ENCODE data around the gene PNLIP.
A peak's percentile ranks its signal among the peaks of the same experiment; 100 is the strongest.

The PNLIP gene

DNA sequence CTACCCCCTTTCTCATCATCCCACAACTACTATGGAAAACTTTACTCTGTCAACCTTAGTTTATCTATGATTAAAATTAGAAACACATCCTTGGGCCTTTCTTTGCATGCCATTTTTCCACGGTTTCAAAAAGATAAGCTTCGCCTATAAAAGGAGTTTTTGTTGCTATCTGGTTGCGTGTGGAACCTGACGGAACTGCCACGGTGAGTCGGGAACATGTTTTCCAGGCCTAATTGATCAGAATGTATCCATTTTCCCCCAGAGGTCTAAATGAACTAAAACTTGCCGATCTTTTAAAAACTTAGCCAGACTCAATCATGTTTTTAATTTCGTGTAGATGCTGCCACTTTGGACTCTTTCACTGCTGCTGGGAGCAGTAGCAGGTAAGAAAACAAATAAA, at the start of gene PNLIP:
PNLIP (plus strand) TSS at position 176 of the 400 bp plus-strand sequence; CDS start at position 338, 162 bp downstream.
- DNase-seq (ENCODE audit: low read depth in 2 of 2) = no peak

DNA sequence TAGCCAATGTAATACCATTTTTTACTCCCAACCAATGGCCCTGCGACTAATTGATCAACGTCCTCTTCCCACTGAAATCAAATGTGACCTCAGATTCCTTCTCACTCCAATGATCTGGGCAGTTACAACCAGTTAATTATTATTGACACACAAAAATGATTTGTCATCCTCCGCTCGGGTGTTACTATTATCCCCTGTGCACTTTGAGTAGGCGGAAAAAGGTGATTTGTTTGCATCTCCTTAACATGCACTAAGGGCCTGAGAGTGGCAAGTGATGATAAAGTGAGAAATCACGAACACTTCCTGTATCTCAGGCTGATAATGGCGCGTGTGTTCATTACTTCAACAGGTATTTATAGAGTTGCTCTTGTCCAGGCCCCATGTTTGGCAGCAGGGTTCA, 40.9 kb upstream of the PNLIP start:
- DNase-seq (ENCODE audit: low read depth in 2 of 2) = no peak

DNA sequence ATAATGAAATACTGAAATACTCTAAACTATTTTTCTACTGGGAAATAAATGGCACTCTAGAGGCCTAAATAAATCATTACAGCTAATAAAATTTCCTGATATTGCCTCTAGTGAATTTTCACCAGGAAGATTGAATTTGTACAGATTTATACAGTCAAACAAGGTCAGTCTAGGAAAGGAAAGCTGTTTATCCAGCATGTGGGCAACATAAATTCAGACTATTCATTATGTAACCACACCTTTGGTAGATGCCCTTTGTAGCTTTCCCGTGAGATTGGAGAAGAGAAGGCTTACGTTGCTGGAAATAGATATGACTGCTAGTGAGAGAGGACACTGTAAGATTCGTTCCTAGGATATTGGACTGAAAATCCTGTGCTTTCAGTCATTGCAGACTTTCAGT, 35.2 kb upstream of the PNLIP start:
- DNase-seq (ENCODE audit: low read depth in 2 of 2) = no peak

DNA sequence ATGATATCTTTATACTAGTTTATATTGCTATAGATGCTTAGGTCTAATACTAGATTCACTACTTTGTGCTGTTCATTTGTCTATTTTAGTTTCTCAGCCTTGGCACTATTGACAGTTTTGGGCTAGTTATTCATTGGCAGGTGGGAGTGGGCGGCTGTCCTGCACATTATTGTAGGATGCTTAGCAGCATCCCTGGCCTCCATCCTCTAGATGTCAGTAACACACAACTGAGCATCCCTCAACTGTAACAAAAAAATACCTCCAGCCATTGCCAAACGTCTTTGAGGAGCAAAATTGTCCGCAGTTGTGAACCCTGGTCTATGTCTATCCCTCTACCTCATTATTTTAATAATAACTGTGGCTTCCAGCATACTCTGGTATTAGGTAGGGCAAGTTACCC, 34.4 kb upstream of the PNLIP start:
- DNase-seq (ENCODE audit: low read depth in 2 of 2) = no peak

DNA sequence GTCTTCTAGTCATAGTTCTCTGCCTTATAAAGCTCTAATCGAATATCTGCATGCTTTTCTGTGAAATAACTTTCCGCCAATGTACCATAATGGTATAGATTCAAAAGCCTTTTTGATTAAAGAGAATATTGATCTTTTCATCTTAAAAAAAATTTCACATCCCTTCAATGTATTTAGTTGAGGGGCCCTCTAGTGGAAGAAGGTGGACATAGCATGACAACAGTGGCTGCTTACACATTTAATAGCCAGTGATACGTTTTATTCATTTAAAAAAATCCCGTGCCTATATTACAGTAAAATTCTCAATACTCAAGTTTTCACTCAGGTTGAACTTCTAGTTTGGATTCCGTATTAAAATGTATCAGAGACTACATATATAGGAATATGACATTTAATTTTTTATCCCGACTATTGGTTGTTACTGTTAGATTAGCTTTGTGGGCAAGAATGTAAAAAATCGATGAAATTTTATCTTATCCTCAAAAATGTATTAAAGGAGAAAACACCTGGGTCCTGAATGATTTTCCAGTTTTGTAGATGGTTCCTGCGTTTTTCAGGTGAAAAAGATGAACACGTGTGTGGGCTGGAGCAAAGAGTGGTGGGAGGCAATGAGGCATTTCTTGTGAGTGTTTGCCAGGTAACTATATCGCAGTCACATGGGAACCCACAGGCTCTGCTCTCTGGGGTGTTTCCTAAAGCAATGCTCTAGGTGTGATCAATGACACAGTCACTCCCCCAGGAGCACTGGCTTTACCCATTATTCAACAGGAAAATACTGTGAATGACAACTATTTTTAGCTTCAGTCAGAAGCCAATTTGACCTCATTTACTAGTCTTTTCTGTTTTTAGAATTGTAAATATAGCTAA, 24.1 kb upstream of the PNLIP start:
- peak; percentile 3 to 12 for DNase-seq (ENCODE audit: low read depth in 2 of 2)

DNA sequence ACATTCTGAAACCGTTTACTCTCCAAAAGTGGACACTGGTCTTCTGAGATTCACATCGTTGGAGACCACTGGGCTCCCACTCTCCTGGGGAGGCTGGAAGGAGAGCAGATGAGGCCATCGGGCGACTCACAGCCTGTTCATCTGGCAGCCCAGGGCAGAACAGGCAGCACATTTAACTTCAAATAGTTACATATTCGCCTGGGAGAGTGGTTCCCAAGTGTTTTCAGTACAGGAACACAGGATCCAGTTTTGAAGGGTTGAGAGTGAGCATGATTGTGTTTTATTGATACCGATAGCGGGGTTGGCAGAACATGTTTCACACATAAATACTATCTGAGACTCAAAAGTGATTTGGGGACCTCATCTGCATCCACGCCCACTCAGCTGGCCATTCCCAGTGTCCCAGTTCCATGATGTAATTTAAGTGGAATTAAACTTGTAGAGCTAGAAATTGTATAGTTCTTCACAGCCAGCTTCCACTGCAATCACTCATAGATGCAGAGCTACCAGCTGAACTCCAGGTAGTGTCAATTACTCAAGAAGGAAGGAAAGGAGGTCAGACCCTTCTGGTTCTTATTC, 22.8 kb upstream of the PNLIP start:
- DNase-seq (ENCODE audit: low read depth in 2 of 2) = no peak

DNA sequence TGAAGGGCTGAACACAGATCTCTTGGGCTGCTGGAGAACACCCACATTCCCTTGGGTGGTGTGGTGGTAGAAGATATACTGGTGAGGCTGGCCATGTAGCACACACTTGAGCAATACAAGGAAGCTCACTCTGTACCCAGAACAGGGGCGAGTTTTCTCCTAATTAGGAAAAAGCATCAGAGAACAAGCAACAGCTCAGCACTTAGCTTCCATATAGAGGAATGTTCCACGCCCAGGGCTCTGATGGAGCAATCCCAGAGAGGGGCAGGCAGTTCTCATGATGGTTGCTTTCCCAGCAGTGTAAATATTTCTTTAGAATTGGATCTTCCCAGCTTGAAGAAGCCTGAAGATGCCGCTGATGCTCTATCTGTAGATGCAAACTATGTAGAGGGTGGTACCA, 21.0 kb upstream of the PNLIP start:
- DNase-seq (ENCODE audit: low read depth in 2 of 2) = no peak

DNA sequence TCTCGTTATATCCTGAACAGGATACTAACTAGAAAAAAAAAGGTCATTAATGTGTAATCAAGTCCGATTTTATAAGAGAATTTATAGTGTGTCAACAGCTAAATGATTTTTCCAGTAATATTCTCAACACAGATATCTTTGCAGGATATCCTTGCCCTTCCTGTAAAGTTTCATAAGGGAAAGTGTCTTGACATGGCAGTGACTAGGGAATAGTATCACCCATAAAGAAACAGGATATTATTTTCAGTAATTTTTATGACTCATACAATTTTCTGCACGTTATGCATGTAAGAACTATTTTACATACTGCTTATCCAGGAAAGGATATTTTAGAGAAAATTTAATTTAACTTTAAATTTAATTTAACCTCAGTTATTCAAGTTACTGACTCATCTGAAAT, 19.5 kb upstream of the PNLIP start:
- no peak for DNase-seq (ENCODE audit: low read depth in 2 of 2)

DNA sequence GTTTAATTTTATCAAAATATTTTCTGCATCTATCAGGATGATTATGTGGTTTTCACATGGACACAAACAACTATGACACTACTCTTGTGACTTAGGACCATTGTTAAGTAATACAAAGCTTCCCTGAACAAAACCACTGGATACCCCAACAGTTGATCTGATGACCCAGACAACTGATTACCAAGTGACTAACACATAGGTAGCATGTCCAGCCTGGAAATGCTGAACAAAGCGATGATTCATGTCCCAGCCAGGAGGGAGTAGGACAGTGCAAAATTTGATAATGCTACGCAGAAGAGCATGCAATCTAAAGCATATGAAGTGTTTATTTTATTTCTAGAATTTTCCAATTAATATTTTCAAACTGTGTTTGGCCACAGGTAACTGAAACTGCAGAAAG, 8.9 kb upstream of the PNLIP start:
- no peak for DNase-seq (ENCODE audit: low read depth in 2 of 2)

DNA sequence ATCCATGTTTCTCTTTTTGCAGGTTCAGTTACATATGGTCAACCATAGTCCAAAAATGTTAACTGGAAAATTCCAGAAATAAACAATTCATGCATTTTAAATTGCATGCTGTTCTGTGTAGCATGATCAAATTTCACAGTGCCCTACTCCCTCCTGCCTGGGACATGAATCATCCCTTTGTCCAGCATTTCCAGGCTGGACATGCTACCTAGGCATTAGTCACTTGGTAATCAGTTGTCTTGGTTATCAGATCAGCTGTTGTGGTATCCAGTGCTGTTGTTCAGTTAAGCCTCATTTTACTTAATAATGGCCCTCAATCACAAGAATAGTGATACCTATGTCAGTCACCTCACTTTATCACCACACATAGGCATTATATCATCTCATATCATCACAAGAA, 7.3 kb upstream of the PNLIP start:
- no peak for DNase-seq (ENCODE audit: low read depth in 2 of 2)

DNA sequence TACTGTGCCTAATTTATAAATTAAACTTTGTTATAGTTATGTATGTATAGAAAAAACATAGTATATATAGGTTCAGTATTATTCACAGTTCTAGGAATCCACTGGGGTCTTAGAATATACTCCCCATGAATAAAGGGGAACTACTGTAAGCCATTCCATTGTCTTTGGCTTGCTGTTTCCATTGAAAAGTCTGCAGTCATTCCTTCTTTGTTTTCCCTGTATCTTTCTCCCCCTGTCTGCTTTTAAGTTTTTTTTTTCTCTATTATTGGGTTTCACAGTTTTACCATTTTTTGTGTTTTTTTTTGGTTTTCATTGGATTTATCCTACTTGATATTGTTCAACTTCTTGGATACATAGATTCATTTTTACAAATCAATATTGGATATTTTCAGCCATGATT, 6.7 kb upstream of the PNLIP start:
- DNase-seq (ENCODE audit: low read depth in 2 of 2) = no peak

DNA sequence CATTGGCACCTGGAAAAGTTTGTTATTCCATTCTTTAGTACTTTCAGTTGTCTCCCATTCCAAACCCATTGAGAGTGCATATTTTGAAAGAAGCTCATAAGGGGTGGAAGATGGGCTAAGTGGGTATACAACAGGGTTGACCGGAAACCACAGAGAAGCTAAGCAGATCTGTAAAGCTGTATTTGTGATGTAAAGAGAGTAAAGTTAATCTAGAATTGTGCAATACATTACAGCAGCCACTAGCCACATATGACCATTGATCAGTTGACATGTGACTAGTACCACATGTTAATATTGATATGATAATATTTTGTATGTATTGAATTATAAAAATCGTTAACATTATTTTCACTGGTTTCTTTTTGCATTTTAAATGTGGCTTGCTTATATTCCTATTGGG, 4.9 kb upstream of the PNLIP start:
- no peak for DNase-seq (ENCODE audit: low read depth in 2 of 2)

DNA sequence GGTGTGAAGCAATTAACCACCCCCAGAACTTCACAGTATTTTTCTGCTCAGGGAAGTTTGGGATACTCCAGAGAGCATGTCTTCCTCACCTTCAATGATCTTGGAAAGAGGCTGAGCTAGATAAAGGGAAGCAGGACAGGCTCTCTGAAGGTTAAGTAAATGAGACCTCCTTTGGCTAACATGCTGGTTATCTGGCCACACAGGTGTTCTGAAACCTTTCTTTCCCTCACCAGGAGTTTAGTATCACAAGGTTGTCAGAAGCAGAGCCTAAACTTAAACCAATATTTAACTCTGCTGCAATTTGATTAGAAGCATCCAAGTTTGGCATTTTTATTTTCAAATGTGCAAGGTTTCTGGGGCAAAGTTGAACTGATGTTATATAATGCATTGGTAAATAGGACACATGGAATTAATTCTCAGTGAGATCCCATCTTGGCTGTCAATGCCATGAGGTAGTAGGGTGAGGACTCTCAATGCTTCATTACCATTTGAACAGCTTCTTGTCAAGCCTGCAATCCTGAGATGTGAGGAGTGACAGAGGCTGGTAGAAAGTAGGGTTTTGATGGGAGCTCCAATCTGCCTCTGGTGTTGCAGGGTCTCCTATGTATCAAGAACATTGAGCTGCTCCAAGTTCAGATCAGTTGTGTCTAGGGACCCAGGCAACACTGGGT, 3.6 kb upstream of the PNLIP start:
- DNase-seq (ENCODE audit: low read depth in 2 of 2) = no peak

DNA sequence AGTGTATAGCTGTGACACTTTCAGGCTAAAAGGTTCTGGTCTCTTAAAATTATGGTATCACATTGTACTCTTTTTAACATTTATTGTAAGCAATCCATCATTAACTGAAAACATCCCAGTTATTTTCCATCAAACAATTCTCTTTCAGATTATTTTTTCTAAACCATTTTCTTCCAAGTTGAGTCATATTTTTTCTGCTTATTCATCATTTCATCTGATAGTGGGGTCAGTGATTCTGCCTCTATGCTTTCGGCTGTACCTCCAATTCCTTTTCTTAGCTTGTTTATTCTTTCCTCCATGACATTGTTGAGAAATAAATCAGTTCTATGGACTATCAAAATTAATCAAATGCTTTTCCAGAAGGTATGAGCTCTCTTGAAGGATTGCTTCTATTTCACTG, 609 bp upstream of the PNLIP start:
- DNase-seq (ENCODE audit: low read depth in 2 of 2) = no peak

DNA sequence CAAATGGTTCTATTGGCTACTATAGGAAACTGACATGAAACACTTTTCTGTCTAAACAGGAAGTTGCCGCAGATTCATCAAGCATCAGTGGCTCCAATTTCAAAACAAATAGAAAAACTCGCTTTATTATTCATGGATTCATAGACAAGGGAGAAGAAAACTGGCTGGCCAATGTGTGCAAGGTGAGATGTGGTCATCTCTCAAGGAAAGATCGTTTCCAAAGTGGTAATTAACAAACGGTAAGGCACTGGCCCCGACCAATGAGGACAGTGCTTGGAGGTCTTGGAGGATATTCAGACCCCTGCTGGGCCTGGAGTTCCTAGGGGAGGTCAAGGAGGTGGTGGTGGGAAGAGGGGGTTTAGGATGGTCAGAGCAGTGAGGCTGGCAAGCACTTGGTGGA, 2.6 kb downstream of the PNLIP start:
- no peak for DNase-seq (ENCODE audit: low read depth in 2 of 2)

DNA sequence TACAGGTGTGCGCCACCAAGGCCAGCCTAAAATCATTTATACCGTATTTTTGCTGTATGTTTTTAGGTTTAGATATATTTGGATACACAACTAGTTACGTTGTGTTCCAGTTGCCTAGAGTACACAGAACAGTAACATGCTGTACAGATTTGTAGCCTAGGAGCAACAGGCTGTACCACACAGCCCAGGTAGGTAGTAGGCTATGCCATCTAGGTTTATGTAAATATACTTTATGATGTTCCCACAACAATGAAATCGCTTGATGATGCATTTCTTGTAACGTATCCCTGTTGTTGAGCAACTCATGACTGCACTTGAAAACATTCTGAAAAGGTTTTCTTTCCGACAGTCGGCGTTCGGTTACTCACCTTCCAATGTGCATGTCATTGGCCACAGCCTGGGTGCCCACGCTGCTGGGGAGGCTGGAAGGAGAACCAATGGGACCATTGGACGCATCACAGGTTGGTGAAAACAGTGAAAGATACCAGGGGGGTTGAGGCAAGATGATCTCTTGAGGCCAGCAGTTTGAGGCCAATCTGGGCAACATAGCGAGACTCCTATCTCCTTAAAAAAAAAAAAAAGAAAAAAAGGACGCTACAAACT, 7.7 kb downstream of the PNLIP start:
- DNase-seq (ENCODE audit: low read depth in 2 of 2) = no peak

DNA sequence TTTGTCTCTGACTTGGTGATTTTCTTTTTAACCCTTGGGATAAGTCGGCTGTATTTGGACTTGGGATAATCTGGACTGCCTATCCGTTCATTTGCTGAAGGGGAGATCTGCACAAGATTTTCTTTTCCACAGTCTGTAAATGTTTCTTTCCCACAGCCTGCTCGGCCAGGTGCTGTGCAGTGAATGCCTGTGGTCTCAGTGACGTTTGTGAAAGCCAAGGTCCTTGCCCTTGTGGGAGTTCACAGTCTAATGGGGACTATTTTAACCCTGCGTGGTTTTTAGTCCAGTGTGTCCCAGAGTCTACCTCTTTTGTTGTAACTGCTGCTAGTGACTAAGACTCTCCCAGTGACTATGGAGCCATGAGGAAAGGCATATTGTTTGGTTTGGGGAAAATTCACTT, 8.9 kb downstream of the PNLIP start:
- no peak for DNase-seq (ENCODE audit: low read depth in 2 of 2)

DNA sequence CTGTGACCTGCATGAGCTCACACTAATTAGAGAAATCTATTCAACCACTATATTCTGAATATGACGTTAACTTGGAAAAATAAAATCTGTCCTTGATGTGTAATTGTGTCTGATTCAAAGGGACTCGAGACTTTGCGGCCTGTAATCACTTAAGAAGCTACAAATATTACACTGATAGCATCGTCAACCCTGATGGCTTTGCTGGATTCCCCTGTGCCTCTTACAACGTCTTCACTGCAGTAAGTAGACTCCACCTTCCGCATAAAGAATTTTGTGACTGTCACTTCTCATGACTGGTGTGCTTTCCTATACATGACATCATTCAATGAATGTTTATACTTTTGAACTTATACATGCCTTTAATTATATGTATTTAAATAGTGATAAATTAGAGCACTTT, 10.1 kb downstream of the PNLIP start:
- no peak for DNase-seq (ENCODE audit: low read depth in 2 of 2)

DNA sequence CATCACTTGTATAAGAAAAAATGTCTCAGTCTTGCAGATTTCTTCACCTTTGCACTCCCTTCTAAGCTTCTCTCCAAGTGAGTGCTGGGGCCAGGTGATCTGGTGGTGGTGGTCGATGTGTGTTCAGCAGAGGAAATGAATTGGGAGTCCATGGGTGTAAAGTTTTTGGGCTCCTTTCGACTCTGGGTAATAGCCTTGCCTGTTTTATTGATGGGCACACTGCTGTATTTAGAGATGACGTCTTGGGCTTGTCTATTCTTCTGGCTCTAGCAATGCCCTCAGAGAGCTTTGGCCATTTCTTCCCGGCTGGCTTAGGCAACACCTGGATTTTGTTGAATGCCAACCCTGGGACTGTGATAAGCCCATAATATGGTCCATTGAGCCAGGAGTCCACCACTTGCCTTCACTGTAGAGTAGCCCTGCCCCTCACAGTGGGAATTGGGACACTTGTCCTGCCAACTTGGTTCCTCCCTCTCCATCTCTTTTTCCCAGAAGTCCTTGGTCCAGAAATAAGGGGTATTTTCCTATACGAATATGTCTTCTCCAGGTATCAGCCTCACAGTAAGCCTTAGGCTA, 11.7 kb downstream of the PNLIP start:
- DNase-seq (ENCODE audit: low read depth in 2 of 2) = no peak

DNA sequence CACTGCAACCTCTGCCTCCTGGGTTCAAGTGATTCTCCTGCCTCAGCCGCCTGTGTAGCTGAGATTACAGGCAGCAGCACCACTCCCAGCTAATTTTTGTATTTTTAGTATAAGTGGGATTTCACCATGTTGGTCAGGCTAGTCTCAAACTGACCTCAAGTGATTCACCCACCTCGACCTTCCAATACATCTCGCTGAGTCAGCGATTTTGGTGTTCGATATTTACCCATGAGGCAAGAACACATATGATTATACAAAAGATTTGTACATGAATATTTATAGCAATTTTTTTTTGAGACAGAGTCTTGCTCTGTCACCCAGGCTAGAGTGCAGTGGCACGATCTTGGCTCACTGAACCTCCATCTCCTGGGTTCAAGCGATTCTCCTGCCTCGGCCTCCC, 19.8 kb downstream of the PNLIP start:
- no peak for DNase-seq (ENCODE audit: low read depth in 2 of 2)

DNA sequence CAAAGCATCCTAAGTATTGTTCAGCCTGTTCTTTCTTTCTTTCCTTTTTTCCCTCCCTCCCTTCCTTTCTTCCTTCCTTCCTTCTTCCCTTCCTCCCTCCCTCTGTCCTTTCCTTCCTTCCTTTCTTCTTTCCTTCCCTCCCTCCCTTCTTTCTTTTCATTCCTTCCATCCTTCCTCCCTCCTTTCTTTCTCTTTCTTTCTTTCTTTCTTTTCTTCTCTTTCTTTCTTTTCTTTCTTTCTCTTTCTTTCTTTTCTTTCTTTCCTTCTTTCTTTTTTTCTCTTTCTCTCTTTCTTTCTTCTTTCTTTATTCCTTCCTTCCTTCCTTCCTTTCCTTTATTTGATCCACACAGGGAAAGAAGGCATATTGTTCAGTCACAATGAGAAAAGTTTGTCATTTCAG, 21.2 kb downstream of the PNLIP start:
- no peak for DNase-seq (ENCODE audit: low read depth in 2 of 2)

DNA sequence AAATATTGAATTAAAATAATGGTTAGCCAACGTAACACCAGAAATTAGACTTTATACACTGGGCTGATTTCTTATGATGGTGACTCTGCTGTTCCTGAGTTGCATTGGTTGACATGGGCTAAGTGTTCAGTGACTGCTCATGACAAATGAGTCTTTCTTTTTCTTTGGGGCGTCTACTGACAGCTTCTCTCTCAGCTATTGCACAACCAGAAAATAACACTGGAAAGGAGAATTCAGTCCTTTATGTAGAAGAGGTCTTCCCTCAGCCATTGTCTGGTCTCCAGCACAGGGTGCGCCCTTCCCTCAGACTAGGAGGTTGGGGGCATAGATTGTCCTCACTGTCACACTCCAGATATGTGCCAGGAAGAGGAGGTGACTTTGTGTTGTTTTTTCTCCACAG, 21.6 kb downstream of the PNLIP start:
- DNase-seq (ENCODE audit: low read depth in 2 of 2) = no peak

Data from stimulated activated CD4-positive, alpha-beta T cell treated with anti-CD3 and anti-CD28 coated beads, Interleukin-4, amount 100 ng/mL, for 48 hours (primary cell).